ENCODE measurements around the gene SCG5. TPM values are rescaled to one million over a fixed set of nuclear protein-coding genes. Genes with fewer than 3 reads are reported as not detected.

The SCG5 gene
- total RNA-seq, 6 experiments from 2014 or later: 2.6 to 18.3 (median 4.4) TPM

GRCh38 chr15:32691689-32692038, 50.2 kb downstream of the SCG5 start:
- Histone ChIP-seq H3K27me3 (no peaks in the 10 kb centered on the region), H3K27ac (no peak overlapping the region), H3K4me1 (peaks cover 0 to 22% (median 5%) of the 10 kb centered on the region in 4 donors), H3K36me3 (no peaks in the 10 kb centered on the region), H3K9me3 (no peaks in the 10 kb centered on the region), H3K4me3 (no peak overlapping the region)
- WGBS (ENCODE audit: insufficient coverage, low coverage, low lambda C conversion rate, missing lambda C conversion rate): 92% methylated on average over 10 of the region's 10 CpGs
- intact Hi-C loops (cut with DNase I): no loop called here
- ATAC-seq: no peak
- no peak for DNase-seq
- TF ChIP-seq POLR2A (IDR thresholded peaks at IDR 0.05) (no peak), CTCF (IDR thresholded peaks at IDR 0.05) (no peak)

GRCh38 chr15:32692286-32692685, 50.8 kb downstream of the SCG5 start:
- WGBS (ENCODE audit: insufficient coverage, low coverage, low lambda C conversion rate, missing lambda C conversion rate): 78% methylated on average over 2 of the region's 2 CpGs
- H3K9me3 ChIP-seq: no peaks in the 10 kb centered on the region
- intact Hi-C loops (cut with DNase I): no loop called here
- no peak overlapping the region for H3K4me3 ChIP-seq
- H3K27ac ChIP-seq: no peak overlapping the region
- ATAC-seq (no peak), DNase-seq (no peak)
- TF ChIP-seq CTCF (IDR thresholded peaks at IDR 0.05): no peak
- H3K36me3 ChIP-seq: no peaks in the 10 kb centered on the region
- peaks cover 0 to 22% (median 5%) of the 10 kb centered on the region in 4 donors for H3K4me1 ChIP-seq
- no peaks in the 10 kb centered on the region for H3K27me3 ChIP-seq

- DNase-seq (no peak), ATAC-seq (peak; percentile 27 to 60 (median 53))
- WGBS (ENCODE audit: insufficient coverage, low coverage, low lambda C conversion rate, missing lambda C conversion rate): 70% methylated on average over 3 of the region's 3 CpGs
- intact Hi-C loops (cut with DNase I): no loop called here
- H3K27ac ChIP-seq: no peak overlapping the region
- H3K4me3 ChIP-seq: no peak overlapping the region
- peaks cover 0 to 13% (median 0%) of the 10 kb centered on the region in 4 donors for H3K4me1 ChIP-seq
- H3K9me3 ChIP-seq: no peaks in the 10 kb centered on the region
- no peaks in the 10 kb centered on the region for H3K27me3 ChIP-seq
- H3K36me3 ChIP-seq: no peaks in the 10 kb centered on the region
- TF ChIP-seq POLR2A (IDR thresholded peaks at IDR 0.05): no peak
- no peak for TF ChIP-seq CTCF (IDR thresholded peaks at IDR 0.05)
Measured at GRCh38 chr15:32694222-32694983, 52.9 kb downstream of the SCG5 start.

- WGBS (ENCODE audit: insufficient coverage, low coverage, low lambda C conversion rate, missing lambda C conversion rate): no CpG with 5 or more reads among the region's 5 CpGs
- no peaks in the 10 kb centered on the region for H3K9me3 ChIP-seq
- H3K27me3 ChIP-seq: no peaks in the 10 kb centered on the region
- DNase-seq: no peak
- no peaks in the 10 kb centered on the region for H3K36me3 ChIP-seq
- no peak for TF ChIP-seq POLR2A (IDR thresholded peaks at IDR 0.05)
- TF ChIP-seq CTCF (IDR thresholded peaks at IDR 0.05): no peak
- intact Hi-C loops (cut with DNase I): no loop called here
- H3K27ac ChIP-seq: no peak overlapping the region
- no peak overlapping the region for H3K4me3 ChIP-seq
- peaks cover 0 to 16% (median 4%) of the 10 kb centered on the region in 4 donors for H3K4me1 ChIP-seq
- ATAC-seq: no peak
Measured at GRCh38 chr15:32698773-32699390, 57.4 kb downstream of the SCG5 start.

Data from right lobe of liver (tissue), 6 donors.